Gastroesophageal sphincter (tissue), 3 donors: Measurements from ENCODE around the gene KCNH3.

Experiments used
- CTCF ChIP-seq, 4 experiments: fragments of 200-600 bp in 2 of 4; fragments of 450-650 bp in 2 of 4; sonication (generic) in 1 of 4; IDR thresholded peaks; one replicate each; pipeline ENCODE4 v1.5.1; 2017 to 2019; ENCODE audit warnings: antibody characterized with exemption in 4 of 4, mild to moderate bottlenecking in 2 of 4, moderate library complexity in 2 of 4
- EP300 ChIP-seq: sonication (generic); formaldehyde crosslinking; IDR thresholded peaks from one replicate; pipeline ENCODE4 v1.6.1; 2017; ENCODE audit warnings: antibody characterized with exemption, mild to moderate bottlenecking
- POLR2A ChIP-seq, 2 donors: fragments of 450-650 bp; IDR thresholded peaks; one replicate each; pipeline ENCODE4 v1.6.1; 2017; ENCODE audit warnings: antibody characterized with exemption in 2 of 2, mild to moderate bottlenecking in 2 of 2, moderate library complexity in 1 of 2
- POLR2AphosphoS5 ChIP-seq: sonication (generic); formaldehyde crosslinking; IDR thresholded peaks from one replicate; pipeline ENCODE4 v1.6.1; 2017; ENCODE audit warnings: antibody characterized with exemption

GRCh38 chr12:49531745-49532144, 7.1 kb upstream of the KCNH3 start:
- no peak for TF ChIP-seq CTCF (IDR thresholded peaks at IDR 0.05)
- TF ChIP-seq POLR2AphosphoS5, result no peak
- TF ChIP-seq POLR2A (IDR thresholded peaks at IDR 0.05), result no peak
- no peak for TF ChIP-seq EP300
